ENCODE results near the gene FIG4.
"Not testable (repeated sequence)": the region's sequence is repeated elsewhere in the genome, so short reads cannot be mapped to it uniquely, and the experiment has no call there.

FIG4 gene

GRCh38 chr6:109864050-109864449 is 173.0 kb downstream of the FIG4 start:
- DNase-seq = no peak

- DNase-seq = no peak
Measured at GRCh38 chr6:109865968-109866367, 174.9 kb downstream of the FIG4 start.

- no peak for DNase-seq
Measured at GRCh38 chr6:109867009-109867969, 176.2 kb downstream of the FIG4 start.

DNA sequence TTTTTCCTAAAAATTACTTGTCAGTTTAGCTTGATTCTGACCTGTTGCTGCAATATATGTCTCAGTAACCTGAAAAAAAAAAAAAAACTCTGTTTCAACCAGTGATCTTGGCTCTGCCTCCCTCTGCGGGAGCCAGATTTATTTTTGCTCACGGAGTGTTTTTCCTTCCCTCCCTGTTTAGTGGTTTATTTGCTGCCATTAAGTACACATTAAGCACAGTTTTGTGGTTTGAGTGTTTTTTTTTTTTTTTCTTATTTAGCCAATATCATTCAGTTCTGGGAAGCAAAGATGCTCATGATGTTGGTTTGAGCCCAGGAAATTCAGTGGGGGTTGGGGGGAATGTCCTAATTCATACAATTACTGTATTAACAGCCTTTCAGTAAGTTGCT is 176.9 kb downstream of the FIG4 start:
- DNase-seq = no peak

DNA sequence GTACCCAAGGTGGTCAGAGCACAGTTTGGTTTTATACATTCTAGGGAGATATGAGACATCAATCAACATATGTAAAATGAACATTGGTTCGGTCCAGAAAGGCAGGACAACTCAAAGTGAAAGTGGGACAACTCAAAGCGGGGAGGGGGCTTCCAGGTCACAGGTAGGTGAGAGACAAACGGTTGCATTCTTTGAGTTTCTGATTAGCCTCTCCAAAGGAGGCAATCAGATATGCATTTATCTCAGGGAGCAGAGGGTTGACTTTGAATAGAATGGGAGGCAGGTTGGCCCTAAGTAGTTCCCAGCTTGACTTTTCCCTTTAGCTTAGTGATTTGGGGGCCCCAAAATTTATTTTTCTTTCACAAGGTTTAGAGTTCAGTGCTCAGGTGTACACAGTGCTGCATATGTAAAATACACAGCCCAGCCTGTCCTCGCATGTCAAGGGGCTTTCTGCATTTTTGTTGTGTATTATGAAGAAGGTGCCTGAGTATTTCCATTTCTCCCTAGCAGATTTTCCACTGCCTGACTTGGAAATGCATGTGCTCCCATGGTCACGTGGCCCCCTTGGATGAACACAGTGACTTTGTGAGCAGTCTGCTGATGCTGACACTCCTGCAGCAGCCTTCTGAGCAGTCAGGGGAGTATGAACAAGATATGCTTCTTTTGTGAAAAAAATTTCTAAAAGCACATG is 178.4 kb downstream of the FIG4 start:
- not testable (repeated sequence) for DNase-seq

GRCh38 chr6:109870089-109870410 is 179.0 kb downstream of the FIG4 start:
- no peak for DNase-seq

DNA sequence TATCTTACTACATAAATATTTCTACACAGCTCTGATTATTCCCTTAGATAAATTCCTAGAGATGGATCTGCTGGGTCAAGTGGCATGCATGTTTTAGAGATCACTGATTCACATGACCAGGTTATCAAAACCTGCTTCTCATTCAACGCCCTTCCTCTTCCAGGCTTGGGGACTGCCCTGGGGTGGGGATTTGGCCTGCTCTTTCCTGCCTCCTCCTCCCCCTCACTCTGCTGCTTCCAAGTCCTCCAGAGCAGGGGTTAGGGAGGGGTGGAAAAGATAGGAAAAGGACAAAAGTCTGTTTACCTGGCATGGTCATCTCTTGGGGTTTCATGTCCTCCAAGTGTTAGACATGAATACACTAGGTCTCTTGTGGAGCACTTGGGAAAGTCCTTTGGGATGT is 181.5 kb downstream of the FIG4 start:
- DNase-seq = no peak

DNA sequence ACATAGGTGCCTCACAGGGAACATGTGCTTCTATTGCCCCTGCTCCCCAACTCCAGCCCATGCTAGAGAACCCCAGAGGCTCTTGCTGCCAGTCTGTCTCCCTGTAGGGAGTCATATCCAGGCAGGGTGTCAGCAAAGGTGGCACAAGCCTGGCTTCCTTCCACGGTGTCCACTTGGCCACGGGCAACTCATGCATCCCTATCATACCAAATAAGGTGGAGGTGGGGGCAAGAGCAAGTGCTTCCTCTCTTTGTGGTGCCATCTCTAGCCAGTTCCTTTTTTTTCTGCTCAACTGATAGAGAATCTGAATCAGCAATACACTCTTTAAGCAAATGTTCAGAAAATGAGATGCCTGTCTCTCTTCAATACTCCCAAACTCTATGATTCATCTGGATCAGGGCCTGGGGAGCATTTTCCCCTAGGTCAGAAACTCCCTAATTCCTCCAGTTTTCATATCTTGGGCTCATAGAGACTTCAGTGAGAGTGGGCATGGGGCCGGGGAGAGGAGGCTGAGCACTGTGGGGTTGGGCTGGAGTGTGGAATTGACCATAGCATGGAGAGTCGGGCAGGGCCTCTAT is 182.0 kb downstream of the FIG4 start:
- DNase-seq = no peak

DNA sequence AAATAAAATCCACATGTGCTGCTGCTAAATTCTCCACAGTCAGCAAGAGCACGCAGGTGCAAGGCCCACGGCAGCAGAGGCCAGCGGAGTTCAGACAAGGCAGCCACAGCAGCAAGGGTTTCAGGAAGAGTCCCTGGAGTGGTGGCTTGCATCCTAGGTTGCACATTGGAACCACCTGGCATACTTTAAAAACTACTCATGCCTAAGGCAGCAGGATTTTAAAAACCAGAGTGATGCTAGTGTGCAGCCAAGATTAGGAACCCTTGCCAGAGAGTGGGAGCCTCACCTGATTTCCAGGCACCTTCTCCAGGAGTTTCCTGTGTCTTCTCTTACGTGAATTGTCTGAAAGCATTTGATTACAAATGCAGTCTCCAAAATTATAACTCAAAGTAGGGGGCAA is 183.0 kb downstream of the FIG4 start:
- no peak for DNase-seq

- DNase-seq = no peak
Measured at GRCh38 chr6:109874621-109875020, 183.5 kb downstream of the FIG4 start.

Data from activated CD4-positive, alpha-beta T cell treated with anti-CD3 and anti-CD28 coated beads, Interleukin-2, amount 50 U/mL, for 4 hours (primary cell).